Activated T-cell treated with anti-CD3 and anti-CD28 coated beads, Interleukin-2, amount 50 U/mL, for 4 hours (primary cell): ENCODE results near the gene C1QTNF8. TPM values are rescaled to one million over a fixed set of nuclear protein-coding genes. Genes with fewer than 3 reads are reported as not detected.

ENCODE experiments used
- ATAC-seq, 2 donors: fragments of 200-7000 bp; cut with Tn5 transposase; one replicate each; pipeline ENCODE4 v1.10.0; 2021
- DNase-seq: peaks from one replicate; pipeline ENCODE4 v3.0.0-alpha.2; 2020
- H3K27me3 Mint-ChIP-seq: one replicate; pipeline ENCODE4 v1.8.0; 2021; ENCODE audit warnings: low read depth, mixed read lengths
- H3K36me3 Mint-ChIP-seq: one replicate; pipeline ENCODE4 v1.8.0; 2022; ENCODE audit warnings: mixed read lengths; ENCODE audit not compliant: insufficient read depth
- H3K4me1 Mint-ChIP-seq: one replicate; pipeline ENCODE4 v1.8.0; 2021; ENCODE audit warnings: low read depth, mixed read lengths
- H3K4me3 Mint-ChIP-seq: one replicate; pipeline ENCODE4 v1.8.0; 2021; ENCODE audit warnings: mild to moderate bottlenecking, moderate library complexity, mixed read lengths
- H3K9me3 Mint-ChIP-seq: one replicate; pipeline ENCODE4 v1.8.0; 2021; ENCODE audit warnings: mixed read lengths
- total RNA-seq, 3 donors: library from RNA; stranded (reverse); gene quantifications; one replicate each; pipeline ENCODE4 v1.2.1, GENCODE V29; 2021

Gene C1QTNF8
- total RNA-seq = not detected

- Mint-ChIP-seq H3K9me3 (no peaks in the 10 kb centered on the region), H3K36me3 (no peaks in the 10 kb centered on the region), H3K27me3 (peaks cover 5% of the 10 kb centered on the region), H3K4me1 (no peaks in the 10 kb centered on the region), H3K4me3 (no peak within 1 kb of the TSS)
- no peak for DNase-seq
- no peak for ATAC-seq
Measured at GRCh38 chr16:1096169-1097082, at the start of gene C1QTNF8. Gene C1QTNF8 (minus strand): TSS chr16:1096244. CDS start chr16:1094922, 1,322 bp downstream.

- Mint-ChIP-seq H3K9me3 (peaks cover 4% of the 10 kb centered on the region), H3K27me3 (peaks cover 3% of the 10 kb centered on the region), H3K4me1 (peaks cover 2% of the 10 kb centered on the region), H3K4me3 (no peak overlapping the region), H3K36me3 (no peaks in the 10 kb centered on the region)
- ATAC-seq (no peak), DNase-seq (no peak)
Measured at GRCh38 chr16:1145383-1146100, 49.5 kb upstream of the C1QTNF8 start.

GRCh38 chr16:1144476-1145382, 48.7 kb upstream of the C1QTNF8 start:
- no peak for DNase-seq
- Mint-ChIP-seq H3K4me3 (no peak overlapping the region), H3K27me3 (peaks cover 3% of the 10 kb centered on the region), H3K4me1 (peaks cover 2% of the 10 kb centered on the region), H3K36me3 (no peaks in the 10 kb centered on the region), H3K9me3 (peaks cover 4% of the 10 kb centered on the region)
- no peak for ATAC-seq

- peaks cover 3% of the 10 kb centered on the region for H3K27me3 Mint-ChIP-seq
- H3K4me1 Mint-ChIP-seq = peaks cover 2% of the 10 kb centered on the region
- no peaks in the 10 kb centered on the region for H3K36me3 Mint-ChIP-seq
- H3K9me3 Mint-ChIP-seq = peaks cover 4% of the 10 kb centered on the region
- H3K4me3 Mint-ChIP-seq = no peak overlapping the region
- ATAC-seq (no peak), DNase-seq (no peak)
Measured at GRCh38 chr16:1143761-1144450, 47.9 kb upstream of the C1QTNF8 start.

- no peak for ATAC-seq
- peaks cover 3% of the 10 kb centered on the region for H3K27me3 Mint-ChIP-seq
Measured at GRCh38 chr16:1142911-1143310, 46.9 kb upstream of the C1QTNF8 start.

GRCh38 chr16:1141716-1142115, 45.7 kb upstream of the C1QTNF8 start:
- ATAC-seq = no peak

More at GRCh38 chr16:1142911-1143310, 46.9 kb upstream of the C1QTNF8 start:
- H3K36me3 Mint-ChIP-seq = no peaks in the 10 kb centered on the region
- DNase-seq = no peak
- peaks cover 4% of the 10 kb centered on the region for H3K9me3 Mint-ChIP-seq
- peaks cover 2% of the 10 kb centered on the region for H3K4me1 Mint-ChIP-seq
- no peak overlapping the region for H3K4me3 Mint-ChIP-seq

GRCh38 chr16:1141191-1141590, 45.1 kb upstream of the C1QTNF8 start:
- Mint-ChIP-seq H3K27me3 (peaks cover 3% of the 10 kb centered on the region), H3K36me3 (no peaks in the 10 kb centered on the region), H3K4me1 (peaks cover 2% of the 10 kb centered on the region), H3K9me3 (no peaks in the 10 kb centered on the region), H3K4me3 (no peak overlapping the region)
- ATAC-seq (no peak), DNase-seq (no peak)

More at GRCh38 chr16:1141716-1142115, 45.7 kb upstream of the C1QTNF8 start:
- H3K4me1 Mint-ChIP-seq = peaks cover 2% of the 10 kb centered on the region
- no peak for DNase-seq
- H3K36me3 Mint-ChIP-seq = no peaks in the 10 kb centered on the region
- H3K4me3 Mint-ChIP-seq = no peak overlapping the region
- H3K9me3 Mint-ChIP-seq = no peaks in the 10 kb centered on the region
- H3K27me3 Mint-ChIP-seq = peaks cover 3% of the 10 kb centered on the region

GRCh38 chr16:1140582-1141162, 44.6 kb upstream of the C1QTNF8 start:
- no peaks in the 10 kb centered on the region for H3K9me3 Mint-ChIP-seq
- ATAC-seq = no peak
- H3K36me3 Mint-ChIP-seq = no peaks in the 10 kb centered on the region
- H3K4me3 Mint-ChIP-seq = no peak overlapping the region
- H3K4me1 Mint-ChIP-seq = peaks cover 2% of the 10 kb centered on the region
- H3K27me3 Mint-ChIP-seq = peaks cover 3% of the 10 kb centered on the region
- no peak for DNase-seq

GRCh38 chr16:1137604-1138003, 41.6 kb upstream of the C1QTNF8 start:
- peaks cover 3% of the 10 kb centered on the region for H3K27me3 Mint-ChIP-seq
- ATAC-seq (no peak), DNase-seq (no peak)
- no peaks in the 10 kb centered on the region for H3K9me3 Mint-ChIP-seq
- H3K4me1 Mint-ChIP-seq = peaks cover 2% of the 10 kb centered on the region
- no peaks in the 10 kb centered on the region for H3K36me3 Mint-ChIP-seq
- no peak overlapping the region for H3K4me3 Mint-ChIP-seq

- no peaks in the 10 kb centered on the region for H3K27me3 Mint-ChIP-seq
- no peak overlapping the region for H3K4me3 Mint-ChIP-seq
- ATAC-seq (no peak), DNase-seq (no peak)
- no peaks in the 10 kb centered on the region for H3K4me1 Mint-ChIP-seq
- no peaks in the 10 kb centered on the region for H3K36me3 Mint-ChIP-seq
- H3K9me3 Mint-ChIP-seq = no peaks in the 10 kb centered on the region
Measured at GRCh38 chr16:1135459-1135825, 39.4 kb upstream of the C1QTNF8 start.

GRCh38 chr16:1134776-1135458, 38.9 kb upstream of the C1QTNF8 start:
- Mint-ChIP-seq H3K36me3 (no peaks in the 10 kb centered on the region), H3K27me3 (no peaks in the 10 kb centered on the region), H3K9me3 (no peaks in the 10 kb centered on the region), H3K4me1 (no peaks in the 10 kb centered on the region), H3K4me3 (no peak overlapping the region)
- no peak for ATAC-seq
- no peak for DNase-seq

GRCh38 chr16:1133810-1134520, 37.9 kb upstream of the C1QTNF8 start:
- Mint-ChIP-seq H3K4me1 (no peaks in the 10 kb centered on the region), H3K9me3 (no peaks in the 10 kb centered on the region), H3K4me3 (no peak overlapping the region), H3K27me3 (no peaks in the 10 kb centered on the region), H3K36me3 (no peaks in the 10 kb centered on the region)
- DNase-seq (no peak), ATAC-seq (no peak)
